GM19468 (cell line): ENCODE results near the gene OR56B4.
"Not testable (repeated sequence)": the region's sequence is repeated elsewhere in the genome, so short reads cannot be mapped to it uniquely, and the experiment has no call there.

ENCODE experiments used
- ATAC-seq: cut with Tn5 transposase; IDR thresholded peaks from one replicate; pipeline ENCODE4 v1.9.1; 2021; ENCODE audit warnings: mild to moderate bottlenecking, moderate library complexity, moderate number of reproducible peaks; ENCODE audit not compliant: unreplicated experiment; ENCODE audit errors: extremely low read depth

The OR56B4 gene

DNA sequence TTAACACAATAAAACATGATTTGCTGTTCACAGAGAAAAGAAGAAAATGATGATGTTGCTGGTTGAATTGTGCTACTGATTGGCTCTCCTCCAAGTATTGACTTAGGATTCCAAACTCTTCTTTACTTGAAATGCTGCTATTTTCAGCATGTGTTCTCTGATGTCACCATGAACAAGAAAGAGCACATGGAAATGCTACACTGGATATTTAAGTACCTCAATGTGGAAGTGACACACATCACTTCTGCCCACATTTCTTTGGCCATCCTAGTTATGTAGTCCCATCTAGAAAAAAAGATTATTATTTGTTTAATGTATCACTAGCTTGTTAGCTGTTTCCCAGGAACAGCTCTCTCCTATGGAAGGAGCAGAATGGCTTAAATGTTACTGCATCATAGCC, 35.5 kb downstream of the OR56B4 start:
- ATAC-seq, result no peak

DNA sequence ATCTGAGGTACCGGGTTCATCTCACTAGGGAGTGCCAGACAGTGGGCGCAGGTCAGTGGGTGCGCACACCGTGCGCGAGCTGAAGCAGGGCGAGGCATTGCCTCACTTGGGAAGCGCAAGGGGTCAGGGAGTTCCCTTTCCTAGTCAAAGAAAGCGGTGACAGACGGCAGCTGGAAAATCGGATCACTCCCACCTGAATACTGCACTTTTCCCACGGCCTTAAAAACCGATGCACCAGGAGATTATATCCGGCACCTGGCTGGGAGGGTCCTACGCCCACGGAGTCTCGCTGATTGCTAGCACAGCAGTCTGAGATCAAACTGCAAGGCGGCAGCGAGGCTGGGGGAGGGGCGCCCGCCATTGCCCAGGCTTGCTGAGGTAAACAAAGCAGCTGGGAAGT, 36.3 kb downstream of the OR56B4 start:
- not testable (repeated sequence) for ATAC-seq

DNA sequence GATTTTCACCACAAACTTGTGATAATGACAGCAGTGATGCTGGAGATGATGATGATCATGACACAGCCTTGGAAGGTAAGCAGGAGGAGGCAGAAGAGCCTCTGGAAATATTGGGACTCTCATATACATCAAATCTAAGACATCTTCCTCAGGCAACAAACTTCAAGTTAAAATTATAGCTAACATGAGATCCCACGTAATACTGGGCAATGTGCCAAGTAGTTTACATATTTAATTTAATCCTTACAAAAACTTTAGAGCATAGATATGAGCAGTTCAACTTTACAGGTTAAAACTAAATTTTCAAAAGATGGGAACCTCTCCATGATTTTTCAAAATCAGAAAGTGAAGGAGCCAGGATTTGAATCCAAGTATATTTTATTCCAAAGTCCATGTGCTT, 43.6 kb downstream of the OR56B4 start:
- ATAC-seq, result no peak

DNA sequence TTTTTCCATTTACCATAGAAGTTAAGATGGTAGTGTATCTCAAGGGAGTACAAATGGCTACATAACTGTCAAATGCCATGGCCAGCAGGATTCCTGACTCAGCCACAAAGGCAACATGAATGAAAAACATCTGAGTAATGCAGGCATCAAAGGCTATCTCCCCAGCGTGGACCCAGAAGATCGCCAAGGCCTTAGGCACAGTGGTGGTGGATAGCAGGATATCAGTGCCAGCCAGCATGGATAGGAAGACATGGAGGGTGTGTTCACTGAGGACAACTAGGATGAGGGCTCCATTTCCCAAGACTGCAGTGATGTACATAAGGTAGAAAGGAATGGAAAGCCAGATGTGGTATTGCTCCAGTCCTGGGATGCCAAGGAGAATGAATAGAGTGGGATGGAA, 44.6 kb downstream of the OR56B4 start:
- no peak for ATAC-seq

DNA sequence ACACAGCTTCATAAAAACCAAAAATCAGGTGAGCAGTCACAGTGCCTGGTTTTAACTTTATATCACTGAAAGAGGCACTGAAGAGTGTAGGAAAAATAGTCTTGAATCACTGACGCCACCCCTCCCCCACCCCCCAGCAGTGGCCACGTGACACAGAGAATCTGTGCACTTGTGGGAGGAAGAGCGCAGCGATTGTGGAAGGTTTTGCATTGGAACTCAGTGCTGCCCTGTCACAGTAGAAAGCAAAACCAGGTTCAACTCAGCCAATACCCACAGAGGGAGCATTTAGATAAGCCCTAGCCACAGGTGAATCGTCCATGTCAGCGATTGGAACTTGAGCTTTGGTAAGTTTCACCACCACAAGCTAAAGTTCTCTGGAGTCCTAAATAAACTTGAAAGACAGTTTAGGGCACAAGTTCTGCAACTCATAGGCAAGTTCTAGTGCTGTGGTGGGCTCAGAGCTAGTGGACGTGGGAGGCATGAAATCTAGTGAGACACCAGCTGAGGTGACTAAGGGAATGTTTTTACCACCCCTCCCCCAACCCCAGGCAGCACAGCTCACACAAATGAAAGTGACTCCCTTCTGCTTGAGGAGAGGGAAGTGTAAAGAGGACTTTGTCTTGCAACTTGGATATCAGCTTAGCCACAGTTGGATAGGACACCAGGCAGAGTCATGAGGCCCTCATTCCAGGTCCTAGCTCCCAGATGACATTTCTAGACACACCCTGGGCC, 49.3 kb downstream of the OR56B4 start:
- ATAC-seq, result no peak
